ENCODE results near the gene NTRK3.

The NTRK3 gene

DNA sequence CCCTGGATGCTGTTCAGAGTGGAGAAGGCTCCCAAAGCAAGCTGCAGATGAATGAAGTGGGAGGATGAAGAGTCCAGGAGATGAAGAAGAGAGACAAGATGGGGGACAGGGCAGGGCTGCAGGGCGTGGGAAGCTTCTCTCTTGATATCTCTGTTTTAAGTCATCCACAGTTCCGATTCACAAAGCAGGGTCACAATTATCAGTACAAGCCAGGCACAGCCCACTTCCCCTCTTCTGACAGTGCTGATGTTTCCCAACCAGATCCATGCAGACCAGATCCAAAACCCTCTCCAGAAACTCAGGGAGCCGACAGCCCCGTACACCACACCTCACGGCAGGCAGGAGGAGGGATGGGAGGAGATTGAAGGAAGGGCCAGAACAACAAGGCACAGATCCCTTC is 31.1 kb downstream of the NTRK3 start:
- no peak for DNase-seq

DNA sequence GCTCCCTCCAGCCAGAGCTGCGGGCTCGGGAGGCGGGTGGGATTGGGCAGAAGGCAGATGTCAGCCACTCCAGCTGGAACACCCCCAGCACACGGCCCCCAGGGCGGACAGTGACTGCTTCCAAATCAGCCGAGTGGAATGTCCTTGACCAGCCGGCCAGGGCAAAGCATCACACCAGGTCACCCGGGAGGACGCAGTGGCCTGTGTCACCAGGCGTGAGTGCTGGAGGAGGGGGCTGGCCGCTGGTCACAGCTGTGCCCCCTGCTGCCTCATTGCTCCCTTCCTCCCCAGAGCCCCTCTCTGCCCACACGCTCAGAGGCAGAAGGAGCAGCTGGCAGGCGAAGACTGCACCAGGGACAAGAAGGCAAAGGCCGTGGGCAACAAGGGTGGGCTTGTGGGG is 33.5 kb downstream of the NTRK3 start:
- DNase-seq: no peak

DNA sequence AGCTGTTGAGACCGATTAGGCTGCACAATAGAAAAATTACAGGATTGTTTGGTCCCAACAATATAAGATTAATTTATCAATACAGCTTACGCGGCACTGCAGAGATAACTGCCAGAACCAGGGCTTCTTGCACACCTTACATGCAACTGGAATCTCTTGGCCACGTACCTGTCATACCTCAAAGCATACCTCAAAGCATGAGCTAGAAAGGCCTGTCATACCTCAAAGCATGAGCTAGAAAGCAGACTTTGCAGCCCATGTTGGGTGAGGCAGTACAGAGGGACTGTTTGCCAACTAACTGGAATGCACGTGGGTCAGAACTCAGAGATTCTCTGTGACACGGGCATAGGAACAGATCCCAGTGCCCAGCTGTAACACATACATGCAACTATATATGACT is 34.7 kb downstream of the NTRK3 start:
- no peak for DNase-seq

DNA sequence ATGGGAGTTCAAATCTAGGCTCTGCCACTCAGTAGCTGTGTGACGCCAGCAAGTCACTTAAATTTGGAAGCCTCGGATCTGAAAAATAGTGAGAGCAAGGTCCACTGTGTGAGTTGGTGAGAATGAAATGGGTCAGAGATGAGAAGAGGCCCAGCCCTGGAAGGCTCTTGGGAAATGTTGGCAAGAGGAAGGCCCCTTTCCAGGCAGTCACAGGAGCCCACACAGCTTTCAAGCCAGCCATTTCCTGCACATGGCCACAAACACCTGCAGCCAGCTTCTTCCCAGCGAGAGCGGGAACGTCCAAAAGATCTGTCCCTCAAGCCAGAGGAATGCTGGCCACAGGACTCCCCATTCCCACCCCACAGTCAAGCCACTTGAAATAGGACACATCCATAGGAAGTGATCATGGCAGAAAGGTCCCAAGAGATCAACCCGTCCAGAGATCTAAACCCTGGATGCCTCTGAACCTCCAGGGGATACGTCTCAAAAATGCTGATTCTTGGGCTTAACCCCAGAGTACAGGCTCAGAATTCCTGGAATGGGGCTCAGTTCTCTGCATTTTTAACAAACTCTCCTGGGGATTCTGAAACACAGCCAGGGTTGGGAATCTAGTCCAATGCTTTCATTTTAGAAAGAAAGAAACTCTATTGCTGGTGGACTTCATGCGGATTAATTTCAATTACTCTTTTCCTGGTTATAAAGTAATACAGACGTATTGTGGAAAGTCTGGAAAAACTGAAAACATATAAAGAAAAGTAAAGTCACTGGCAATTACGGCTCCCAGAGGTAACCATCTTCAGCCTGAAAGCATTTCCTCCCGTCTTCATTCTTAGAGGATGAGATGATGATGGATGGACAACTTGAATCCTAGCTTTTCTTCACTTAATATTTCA is 35.9 kb downstream of the NTRK3 start:
- no peak for DNase-seq

DNA sequence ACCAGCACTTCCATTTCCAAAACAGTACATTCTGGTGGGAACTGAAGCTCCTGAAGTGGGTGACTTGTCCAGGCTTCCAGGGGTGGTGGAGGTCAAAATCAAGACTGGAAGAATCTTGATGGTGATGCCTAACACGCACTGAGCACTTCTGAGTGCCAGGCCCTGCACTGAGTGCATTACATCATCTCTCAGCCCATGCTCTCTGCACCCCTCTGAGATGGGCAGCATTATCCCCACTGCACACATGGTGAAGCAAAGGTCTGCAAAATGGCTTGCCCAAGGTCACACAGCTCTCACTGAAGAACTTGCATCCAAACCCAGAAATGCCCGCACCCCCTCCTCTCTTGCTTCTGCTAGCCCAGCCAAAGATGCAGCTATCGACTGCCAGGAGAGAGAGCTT is 36.9 kb downstream of the NTRK3 start:
- no peak for DNase-seq

DNA sequence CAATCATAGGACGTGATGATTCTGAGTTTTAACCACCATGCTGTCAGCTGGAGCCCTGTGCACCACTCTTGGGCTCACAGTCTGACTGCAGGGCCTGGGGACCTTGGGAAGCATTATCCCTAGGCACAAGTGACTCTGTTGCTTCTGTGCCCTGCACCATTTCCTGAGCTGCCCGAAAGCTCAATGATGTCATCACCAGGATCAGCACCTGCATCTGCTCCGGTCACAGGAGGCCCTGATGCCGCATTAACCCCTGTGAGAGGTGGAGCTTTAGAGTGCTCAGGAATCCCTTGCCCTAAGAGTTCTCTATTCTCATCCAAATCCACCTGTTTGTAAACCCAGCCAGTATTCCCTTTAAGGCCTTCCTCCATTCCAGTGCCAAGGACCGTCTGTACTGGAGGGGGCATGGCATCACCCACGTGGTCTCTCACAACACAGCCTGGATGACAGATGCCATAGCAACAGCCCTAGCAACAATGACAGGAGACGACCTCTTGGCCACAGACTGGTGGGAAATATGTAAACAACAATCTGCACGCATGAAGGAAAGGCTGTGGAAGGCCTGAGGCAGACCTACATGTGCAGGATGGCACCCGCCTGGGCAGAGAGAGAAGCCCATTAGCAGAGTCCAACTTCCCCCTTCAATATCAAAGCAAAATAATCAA is 37.9 kb downstream of the NTRK3 start:
- DNase-seq: no peak

DNA sequence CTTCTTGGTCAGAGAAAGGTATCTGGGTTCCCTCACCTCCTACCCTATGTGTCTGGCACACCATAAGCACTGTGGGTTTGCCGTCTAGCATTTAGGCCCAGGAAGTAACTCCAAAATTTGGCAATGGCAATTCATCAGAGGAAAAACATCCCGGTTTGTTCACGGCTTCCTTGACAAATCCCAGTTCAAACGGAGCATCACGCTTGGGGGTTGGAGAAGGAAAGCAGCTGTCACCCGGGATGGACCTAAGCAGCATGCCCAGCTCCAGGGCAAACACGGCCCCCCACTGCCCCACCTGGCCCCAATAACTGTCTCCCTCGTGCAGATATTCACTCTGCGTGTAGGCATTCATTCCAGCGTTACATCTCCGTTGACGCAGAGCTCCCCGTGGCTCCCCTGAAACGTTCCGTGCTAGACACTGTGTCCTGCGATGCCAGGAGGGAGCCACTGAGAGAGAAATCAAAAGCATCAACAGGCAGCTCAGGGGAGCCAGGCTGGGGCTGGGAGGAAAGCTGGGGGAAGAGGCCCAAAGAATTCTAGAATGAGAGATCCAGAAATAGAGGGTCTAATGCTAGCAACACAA is 41.4 kb downstream of the NTRK3 start:
- DNase-seq: no peak

DNA sequence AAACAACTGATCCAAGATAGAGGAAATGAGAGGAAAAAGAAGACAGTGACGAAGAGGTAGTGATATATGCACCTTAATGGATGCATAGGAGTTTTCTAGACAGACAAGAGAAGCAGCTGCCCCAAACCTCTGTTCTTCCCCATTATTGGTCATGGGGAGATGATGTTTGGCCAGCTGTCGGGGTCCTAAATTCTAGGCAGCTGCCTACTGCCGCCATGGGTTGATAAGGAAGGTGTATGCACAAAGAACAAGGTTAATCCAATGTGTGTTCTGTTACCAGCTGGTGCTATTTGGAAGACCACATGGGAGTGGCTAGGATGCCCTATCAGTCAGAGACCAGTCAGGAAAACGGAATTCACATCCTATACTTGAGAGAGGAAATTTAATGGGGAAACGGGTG is 47.4 kb downstream of the NTRK3 start:
- no peak for DNase-seq

DNA sequence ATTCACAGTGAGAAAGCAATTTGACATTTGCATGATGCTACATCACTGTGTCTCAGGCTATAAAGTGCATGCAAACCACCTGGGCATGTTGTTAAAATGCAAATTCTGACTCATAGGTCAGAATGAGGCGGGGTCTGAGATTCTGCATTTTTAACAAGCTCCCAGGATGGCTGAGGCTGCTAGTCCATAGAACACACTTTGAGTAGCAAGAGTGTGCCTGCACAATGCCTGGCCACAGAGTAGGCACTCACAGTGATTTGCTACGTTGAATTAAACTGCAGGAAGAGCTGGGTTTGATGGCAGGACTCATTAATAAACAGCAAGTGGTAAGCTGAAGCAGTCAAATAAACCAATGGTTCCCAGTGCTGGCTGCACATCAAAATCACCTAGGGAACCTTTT is 48.1 kb downstream of the NTRK3 start:
- DNase-seq: no peak

DNA sequence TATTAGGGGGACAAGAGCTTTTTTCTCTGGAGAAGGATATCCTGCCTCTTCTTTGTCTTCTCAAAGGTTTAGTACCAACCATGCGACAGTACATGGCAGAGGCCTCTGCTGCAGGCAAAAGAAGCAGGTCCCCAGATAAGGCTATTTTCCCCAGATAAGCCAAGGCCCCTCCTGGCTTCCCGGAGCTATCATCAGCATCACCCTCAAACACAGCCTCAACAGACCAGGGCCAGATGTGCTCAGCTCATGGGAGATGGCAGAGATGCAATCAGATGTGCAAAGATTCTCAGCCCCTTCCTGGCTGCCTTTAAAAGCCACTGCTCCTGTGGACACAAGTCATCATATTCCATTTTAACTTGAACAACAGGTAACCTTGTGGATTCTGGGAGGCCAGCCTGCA is 49.0 kb downstream of the NTRK3 start:
- DNase-seq: no peak

DNA sequence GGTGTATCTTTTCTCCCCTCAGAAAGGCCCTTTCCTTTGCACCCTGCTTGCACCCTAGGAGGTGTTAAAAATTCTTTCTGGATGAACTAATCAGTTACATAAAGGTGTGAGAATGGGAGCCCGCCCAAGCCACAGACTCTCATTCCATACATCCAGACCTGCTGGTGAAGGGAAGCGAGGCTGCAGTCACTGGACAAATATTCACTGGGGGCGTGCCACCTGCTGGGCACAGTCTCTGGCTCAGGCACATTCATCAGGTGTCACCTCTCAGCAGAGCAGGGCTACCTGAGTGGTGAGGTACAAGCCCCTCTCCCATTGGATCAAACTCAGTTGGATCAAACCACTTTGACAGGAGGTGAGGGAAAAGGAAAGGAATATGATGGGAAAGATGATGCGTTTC is 52.0 kb downstream of the NTRK3 start:
- no peak for DNase-seq

DNA sequence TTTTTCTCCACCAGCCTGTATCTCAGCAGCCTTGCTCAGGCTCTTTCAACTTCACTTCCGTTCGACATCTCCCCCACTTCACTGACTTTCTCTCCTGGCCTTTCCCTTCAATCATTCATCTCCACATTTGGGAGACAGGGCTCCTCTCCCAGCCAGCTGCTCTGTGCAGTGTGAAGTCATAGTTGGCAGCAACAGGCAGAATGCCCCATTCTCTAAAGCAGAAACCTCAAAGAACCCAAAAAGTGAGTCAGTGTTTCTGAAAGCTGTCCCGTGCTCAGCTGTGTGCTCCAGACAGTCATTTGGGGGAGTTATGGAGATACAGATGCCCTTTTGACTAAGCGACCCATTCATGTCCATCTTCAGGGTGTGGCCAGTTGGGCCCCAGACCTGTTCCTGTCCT is 54.3 kb downstream of the NTRK3 start:
- DNase-seq: no peak

DNA sequence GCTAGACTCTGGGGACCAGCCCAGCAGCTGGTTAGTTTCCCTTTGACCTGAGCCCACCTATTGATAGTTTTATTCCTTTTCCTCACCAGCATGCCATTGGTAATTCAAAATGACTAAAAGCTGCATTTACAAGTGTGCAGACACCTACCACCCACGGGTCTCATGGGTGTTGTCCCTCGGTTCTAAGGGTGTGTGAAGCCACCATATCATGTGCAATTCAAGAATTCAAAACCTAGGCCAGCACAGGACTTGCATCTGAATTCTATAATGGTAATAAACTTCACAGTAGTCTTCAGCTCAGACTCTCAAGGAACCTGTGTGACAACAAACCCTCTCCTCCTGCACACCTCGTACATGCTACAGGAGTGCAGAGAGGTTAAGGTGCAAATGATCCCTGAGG is 55.3 kb downstream of the NTRK3 start:
- DNase-seq: no peak

DNA sequence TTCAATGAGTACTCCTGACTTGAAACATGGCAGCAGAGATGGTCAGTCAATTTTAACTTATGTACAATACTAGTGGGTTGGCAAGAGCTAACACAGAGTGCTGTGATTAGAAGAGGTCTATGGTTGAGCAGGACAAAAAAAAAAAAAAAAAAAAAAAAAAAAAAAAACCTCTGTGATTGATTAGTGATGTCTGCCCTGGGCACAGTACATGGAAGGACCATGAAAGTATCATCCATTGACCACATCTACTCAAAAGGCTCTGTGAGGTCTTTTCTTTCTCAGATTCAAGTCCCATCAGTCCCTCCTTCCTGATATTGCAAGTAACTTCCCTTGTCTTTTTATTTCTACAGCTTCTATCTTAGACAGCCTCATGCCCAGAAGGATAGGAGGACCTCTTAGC is 59.6 kb downstream of the NTRK3 start:
- DNase-seq: no peak

DNA sequence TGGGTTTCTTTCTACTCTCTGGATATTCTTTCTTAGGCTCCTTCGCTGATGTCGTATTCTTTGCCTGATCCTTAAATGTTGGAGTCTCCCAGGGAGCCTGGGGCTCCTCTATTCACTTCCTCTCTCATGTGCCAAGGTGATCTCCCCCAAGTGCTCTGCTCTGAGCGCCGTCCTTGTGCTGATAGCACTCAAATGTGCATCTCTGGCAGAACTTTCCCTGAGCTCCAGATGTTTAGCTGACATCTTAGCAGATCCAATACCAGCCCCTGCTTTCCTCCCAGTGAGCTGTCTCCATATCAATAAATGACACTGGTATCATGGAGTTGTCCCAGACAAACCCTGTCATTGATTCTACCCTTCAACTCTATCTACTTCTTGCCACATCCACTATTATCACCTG is 62.4 kb downstream of the NTRK3 start:
- DNase-seq: no peak

DNA sequence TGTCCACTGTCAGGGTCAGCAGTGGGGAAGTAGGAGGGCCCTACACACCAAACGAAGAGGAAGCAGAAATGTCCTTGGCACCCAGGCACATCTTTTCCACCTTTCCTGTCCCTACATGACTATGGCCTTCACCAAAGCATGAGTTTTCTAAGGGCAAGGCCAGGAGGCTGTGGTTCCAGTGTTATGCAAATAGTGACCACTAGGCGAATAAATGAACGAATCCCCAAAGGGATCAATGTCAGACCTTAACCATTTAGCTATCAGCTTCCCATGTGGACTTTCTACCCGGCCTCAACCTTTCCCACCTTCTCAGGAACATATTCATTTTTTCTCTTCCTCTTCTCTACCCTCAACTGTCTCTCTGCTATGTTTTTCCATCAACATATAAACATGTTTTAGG is 63.1 kb downstream of the NTRK3 start:
- DNase-seq: no peak

DNA sequence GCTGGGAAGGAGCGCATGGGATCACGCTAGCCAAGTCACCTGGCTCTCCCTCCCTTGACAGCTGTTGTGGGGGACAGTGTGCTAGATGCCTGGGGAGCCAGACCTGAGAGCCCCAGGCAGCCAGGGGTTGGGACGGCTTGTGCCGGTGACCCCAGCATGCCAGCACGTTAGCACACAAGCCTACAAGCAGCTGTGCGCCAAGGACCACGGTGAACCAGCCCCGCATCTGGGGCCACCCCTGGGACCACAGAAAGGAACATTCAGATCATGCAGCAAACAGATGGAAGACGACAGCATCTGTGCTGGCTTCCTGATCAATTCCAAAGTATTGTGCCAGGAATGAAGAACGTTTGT is 64.8 kb downstream of the NTRK3 start:
- DNase-seq: no peak

DNA sequence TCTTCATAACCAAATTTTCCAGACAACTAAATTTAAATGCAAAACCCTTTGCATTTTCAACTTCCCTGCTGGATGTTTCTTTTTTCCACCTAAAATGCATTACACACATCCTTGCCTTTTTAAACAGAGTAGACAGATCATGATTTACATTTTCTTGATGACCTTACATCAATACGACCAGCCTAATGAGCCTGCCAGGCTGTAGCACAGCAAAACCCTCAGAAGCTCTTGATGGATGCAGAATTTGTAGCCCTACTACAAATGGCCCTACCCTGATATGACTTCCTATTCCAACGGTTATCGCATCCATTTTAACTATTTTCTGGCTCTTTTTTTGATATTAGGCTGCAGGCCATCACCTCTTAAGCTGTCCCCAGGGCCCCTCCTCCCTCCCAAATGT is 66.3 kb downstream of the NTRK3 start:
- DNase-seq: no peak

DNA sequence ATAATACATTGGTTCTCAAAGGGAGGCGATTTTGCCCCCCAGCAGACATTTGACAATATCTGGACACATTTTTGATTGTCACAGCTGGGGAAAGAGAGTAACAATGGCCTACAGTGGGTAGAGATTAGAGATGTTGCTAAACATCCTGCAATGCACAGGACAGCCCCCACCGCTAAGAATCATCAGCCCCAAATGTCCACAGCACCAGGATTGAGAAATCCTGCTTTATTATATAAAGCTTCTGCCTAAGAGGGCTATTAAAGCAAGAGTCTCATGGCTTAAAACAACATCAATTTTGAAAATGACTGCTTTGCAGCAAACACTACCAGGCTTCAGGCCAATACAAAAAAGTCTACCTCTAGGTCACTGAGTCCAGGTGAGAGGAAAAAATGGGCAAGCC is 68.2 kb downstream of the NTRK3 start:
- DNase-seq: no peak

DNA sequence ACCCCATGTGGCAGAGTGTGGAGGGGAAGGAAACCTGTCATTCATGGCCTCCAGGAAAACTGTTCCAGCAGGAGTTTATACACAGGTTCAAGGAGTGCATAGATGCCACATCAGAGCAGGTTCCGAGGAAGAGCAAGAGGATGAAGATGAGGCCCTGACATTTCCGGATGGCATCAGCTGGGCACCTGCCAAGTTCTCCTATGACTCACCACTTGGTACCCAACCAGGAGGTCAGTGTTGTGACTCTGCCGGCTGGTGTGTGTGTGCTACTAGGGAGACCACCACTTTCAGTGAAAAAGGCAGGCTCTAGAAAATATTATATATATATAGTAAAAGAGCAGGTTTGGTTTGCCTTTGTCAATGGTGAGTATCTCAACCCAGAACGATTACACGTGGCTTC is 69.3 kb downstream of the NTRK3 start:
- DNase-seq: no peak

DNA sequence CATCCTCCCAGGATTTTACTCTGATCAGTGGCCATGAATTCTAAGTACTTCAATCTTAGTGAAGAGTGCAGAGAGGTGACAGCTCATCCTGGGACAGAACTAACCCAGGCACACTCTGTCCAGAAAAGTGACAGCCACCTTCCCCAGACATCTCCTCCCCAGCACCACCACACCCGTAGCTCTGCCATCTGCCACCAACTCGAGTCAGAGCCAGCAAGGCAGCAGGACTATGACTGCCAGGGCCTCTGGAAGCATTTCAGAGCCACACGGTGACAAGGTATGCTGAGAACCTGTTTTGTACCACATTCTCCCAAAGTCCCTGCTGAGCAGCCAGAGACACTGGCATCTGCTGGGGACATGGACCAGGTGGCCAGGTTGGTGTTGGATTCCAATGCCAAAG is 71.0 kb downstream of the NTRK3 start:
- DNase-seq: no peak

DNA sequence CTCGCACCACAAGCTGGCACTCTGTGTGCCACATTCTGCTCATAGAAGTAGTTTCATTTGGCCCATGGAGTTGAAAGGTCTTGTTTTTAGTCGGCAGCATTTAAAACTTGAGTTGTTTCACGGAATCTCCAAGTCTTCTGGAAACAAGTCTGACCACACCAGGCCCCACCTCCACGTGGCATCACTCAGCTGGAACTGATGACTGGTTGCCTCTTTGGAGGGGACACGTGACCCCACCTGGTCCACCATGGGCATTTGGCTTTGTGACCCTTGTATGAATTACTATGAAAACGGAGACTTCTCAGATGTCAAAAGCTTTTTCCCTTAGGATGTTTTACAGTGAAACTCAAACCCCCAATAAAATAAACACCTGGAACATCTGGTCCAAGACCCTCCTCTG is 74.9 kb downstream of the NTRK3 start:
- DNase-seq: no peak

DNA sequence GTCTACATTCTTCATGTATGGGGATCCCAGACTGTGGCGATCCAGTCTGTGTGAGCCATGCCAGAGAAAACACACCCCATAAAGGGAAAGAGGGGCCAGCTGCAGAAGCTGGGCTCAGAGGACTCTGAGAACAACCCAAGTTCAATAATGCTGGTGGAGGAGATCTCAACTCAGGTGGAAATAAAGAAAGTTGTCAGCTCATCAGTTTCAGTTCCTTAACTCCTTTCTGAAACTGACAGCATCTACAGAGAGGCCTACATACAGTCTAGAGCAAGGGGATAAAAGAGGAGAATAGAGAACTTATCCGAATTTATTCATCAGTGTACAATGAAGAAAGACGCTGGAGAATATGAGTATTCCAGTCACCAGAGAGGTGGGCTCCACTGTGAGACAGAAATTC is 77.0 kb downstream of the NTRK3 start:
- no peak for DNase-seq

DNA sequence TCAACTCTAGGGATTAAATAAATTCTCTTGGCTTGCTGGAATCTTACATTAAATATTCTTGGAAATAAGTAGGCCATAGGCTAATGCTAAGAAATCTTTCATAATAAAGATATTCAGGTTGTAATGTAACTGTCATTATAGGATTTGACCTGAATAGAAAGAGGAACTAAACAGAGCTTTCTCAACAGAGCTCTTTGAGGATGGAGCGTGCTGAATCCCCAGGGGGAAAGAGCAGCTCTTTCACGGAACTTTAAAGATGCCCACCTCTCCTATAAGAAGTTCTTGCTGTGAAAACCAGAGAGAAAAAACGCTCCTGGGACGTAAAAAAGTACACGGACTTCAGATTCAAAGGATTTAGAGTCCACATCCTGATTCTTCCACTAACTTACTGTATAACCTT is 77.9 kb downstream of the NTRK3 start:
- no peak for DNase-seq

DNA sequence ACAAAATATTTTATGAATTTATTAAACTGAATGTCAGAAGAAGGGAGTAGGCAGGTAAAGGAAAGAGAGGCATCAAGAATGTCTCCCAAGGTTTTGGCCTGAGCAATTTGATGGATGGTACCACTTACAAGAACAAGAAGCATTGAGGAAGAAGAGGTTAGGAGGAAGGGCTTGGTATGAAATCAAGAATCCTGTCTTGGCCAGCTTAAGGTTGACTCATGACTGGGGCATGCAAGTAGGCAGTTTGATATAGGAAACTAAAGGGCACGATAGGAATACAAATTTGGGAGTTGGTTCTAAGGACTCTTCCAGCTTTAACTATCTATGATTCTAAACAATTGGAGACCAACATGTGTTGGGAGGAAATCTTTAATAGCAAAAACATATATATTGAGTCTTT is 79.1 kb downstream of the NTRK3 start:
- no peak for DNase-seq
